HL-60 (cell line): ENCODE measurements around the gene CEP112.

Experiments
- DNase-seq, 2 experiments: peaks; one replicate each; pipeline ENCODE4 v3.0.0-alpha.2; 2010 to 2020; ENCODE audit warnings: low read depth in 1 of 2, low spot score in 1 of 2
- H3K27ac ChIP-seq: fragments of 250-450 bp; sonication (Bioruptor Pico); replicated peaks from 2 replicates; pipeline ENCODE4 v1.5.1; 2020; ENCODE audit warnings: mild to moderate bottlenecking, moderate library complexity
- H3K27me3 ChIP-seq: fragments of 250-450 bp; sonication (Bioruptor Pico); 2 replicates; pipeline ENCODE4 v1.5.1; 2021; ENCODE audit warnings: mild to moderate bottlenecking, moderate library complexity; ENCODE audit not compliant: insufficient read depth, poor library complexity, severe bottlenecking
- H3K4me3 ChIP-seq: replicated peaks from 2 replicates; pipeline ENCODE4 v1.5.1; 2011; ENCODE audit warnings: mild to moderate bottlenecking, control low read depth, low read length; ENCODE audit not compliant: insufficient read depth
- GABPA ChIP-seq: IDR thresholded peaks from 2 replicates; pipeline ENCODE4 v1.6.1; 2012; ENCODE audit warnings: low read depth
- POLR2AphosphoS5 ChIP-seq: IDR thresholded peaks from 2 replicates; pipeline ENCODE4 v1.6.1; 2012; ENCODE audit warnings: low read depth
- SPI1 ChIP-seq: IDR thresholded peaks from 2 replicates; pipeline ENCODE4 v1.6.1; 2012; ENCODE audit warnings: low read depth, mild to moderate bottlenecking, borderline replicate concordance
- TF ChIP-seq, protein P1 (sequence below): IDR thresholded peaks from 2 replicates; pipeline ENCODE4 v1.6.1; 2012; ENCODE audit warnings: low read depth; ENCODE audit not compliant: insufficient replicate concordance
- TF ChIP-seq, protein P2 (sequence below): IDR thresholded peaks from one replicate; pipeline ENCODE4 v1.5.1; 2011; ENCODE audit warnings: low read length, control low read depth, inconsistent platforms; ENCODE audit not compliant: insufficient read depth

Gene CEP112

DNA sequence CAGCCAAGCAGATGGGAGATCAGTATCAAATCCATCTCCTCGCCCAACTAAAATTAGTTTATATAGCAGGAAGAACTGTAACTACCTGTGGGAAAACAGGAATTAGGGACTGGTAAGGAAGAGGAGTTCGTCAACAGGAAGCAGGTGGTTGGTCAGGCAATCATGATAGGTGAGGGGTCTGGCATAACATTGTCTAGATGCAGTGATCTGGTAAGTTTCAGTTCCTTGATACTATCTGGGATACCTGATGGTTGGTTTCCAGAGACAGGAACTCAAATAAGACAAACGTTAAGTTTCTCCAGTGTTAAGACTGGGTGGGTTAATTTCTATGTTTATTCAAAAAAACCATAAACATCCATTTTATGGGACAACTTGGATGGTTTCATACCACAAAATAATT is 53.8 kb downstream of the CEP112 start:
- TF ChIP-seq, protein P1, sequence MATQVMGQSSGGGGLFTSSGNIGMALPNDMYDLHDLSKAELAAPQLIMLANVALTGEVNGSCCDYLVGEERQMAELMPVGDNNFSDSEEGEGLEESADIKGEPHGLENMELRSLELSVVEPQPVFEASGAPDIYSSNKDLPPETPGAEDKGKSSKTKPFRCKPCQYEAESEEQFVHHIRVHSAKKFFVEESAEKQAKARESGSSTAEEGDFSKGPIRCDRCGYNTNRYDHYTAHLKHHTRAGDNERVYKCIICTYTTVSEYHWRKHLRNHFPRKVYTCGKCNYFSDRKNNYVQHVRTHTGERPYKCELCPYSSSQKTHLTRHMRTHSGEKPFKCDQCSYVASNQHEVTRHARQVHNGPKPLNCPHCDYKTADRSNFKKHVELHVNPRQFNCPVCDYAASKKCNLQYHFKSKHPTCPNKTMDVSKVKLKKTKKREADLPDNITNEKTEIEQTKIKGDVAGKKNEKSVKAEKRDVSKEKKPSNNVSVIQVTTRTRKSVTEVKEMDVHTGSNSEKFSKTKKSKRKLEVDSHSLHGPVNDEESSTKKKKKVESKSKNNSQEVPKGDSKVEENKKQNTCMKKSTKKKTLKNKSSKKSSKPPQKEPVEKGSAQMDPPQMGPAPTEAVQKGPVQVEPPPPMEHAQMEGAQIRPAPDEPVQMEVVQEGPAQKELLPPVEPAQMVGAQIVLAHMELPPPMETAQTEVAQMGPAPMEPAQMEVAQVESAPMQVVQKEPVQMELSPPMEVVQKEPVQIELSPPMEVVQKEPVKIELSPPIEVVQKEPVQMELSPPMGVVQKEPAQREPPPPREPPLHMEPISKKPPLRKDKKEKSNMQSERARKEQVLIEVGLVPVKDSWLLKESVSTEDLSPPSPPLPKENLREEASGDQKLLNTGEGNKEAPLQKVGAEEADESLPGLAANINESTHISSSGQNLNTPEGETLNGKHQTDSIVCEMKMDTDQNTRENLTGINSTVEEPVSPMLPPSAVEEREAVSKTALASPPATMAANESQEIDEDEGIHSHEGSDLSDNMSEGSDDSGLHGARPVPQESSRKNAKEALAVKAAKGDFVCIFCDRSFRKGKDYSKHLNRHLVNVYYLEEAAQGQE: no peak
- TF ChIP-seq GABPA: no peak
- TF ChIP-seq POLR2AphosphoS5: no peak
- no peak for TF ChIP-seq SPI1
- TF ChIP-seq, protein P2, sequence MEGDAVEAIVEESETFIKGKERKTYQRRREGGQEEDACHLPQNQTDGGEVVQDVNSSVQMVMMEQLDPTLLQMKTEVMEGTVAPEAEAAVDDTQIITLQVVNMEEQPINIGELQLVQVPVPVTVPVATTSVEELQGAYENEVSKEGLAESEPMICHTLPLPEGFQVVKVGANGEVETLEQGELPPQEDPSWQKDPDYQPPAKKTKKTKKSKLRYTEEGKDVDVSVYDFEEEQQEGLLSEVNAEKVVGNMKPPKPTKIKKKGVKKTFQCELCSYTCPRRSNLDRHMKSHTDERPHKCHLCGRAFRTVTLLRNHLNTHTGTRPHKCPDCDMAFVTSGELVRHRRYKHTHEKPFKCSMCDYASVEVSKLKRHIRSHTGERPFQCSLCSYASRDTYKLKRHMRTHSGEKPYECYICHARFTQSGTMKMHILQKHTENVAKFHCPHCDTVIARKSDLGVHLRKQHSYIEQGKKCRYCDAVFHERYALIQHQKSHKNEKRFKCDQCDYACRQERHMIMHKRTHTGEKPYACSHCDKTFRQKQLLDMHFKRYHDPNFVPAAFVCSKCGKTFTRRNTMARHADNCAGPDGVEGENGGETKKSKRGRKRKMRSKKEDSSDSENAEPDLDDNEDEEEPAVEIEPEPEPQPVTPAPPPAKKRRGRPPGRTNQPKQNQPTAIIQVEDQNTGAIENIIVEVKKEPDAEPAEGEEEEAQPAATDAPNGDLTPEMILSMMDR: no peak
- no peak overlapping the region for H3K27ac ChIP-seq
- no peak for DNase-seq
- H3K4me3 ChIP-seq: no peak overlapping the region
- H3K27me3 ChIP-seq: peaks cover 8% of the 10 kb centered on the region

DNA sequence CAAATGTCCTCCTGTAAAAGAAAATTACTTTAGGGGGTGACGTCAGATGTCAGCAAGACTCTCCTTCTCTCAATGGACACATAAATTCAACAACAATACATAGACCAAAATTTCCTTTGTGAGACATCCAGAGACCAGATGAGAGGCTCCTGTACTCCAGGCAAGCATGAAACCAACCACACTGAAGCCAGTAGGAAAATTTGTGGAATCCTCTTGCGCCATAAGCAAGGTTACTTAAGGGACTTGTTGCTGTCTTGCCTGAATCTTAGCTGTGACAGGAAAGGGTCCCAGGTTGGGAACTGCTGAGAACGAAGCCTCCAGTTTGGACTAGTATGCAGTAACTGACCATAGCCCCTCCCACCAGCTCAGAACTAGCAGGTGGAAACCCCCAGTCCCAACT is 56.0 kb downstream of the CEP112 start:
- Histone ChIP-seq H3K27me3 (peaks cover 6% of the 10 kb centered on the region), H3K27ac (no peak overlapping the region), H3K4me3 (no peak overlapping the region)
- TF ChIP-seq, protein P2: no peak
- no peak for TF ChIP-seq SPI1
- TF ChIP-seq, protein P1: no peak
- no peak for TF ChIP-seq POLR2AphosphoS5
- no peak for TF ChIP-seq GABPA
- DNase-seq: no peak

DNA sequence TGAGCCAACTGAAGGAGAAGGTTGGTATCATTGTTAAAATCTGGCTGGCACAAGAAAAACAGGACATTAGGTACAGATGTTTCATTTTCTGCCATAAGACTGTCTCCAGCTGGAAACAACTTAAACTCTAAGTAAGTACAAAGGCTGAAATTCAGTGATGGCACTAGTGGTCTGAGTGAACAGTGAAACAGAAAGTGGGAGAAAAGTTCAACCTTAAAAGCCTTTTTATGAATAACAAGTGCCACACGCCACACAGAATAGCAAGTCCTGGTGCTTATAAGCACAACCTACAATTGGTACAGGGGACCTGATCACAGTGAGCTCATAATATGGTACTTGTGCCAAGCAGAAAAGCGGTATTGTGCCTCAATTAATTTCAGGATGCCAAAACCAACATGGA is 56.7 kb downstream of the CEP112 start:
- H3K27me3 ChIP-seq: peaks cover 6% of the 10 kb centered on the region
- H3K4me3 ChIP-seq: no peak overlapping the region
- TF ChIP-seq, protein P1: no peak
- TF ChIP-seq, protein P2: no peak
- TF ChIP-seq GABPA: no peak
- TF ChIP-seq POLR2AphosphoS5: no peak
- TF ChIP-seq SPI1: no peak
- DNase-seq: no peak
- no peak overlapping the region for H3K27ac ChIP-seq
